Measurements from ENCODE around the gene PPTC7.
A peak's percentile ranks its signal among the peaks of the same experiment; 100 is the strongest.

Gene PPTC7

DNA sequence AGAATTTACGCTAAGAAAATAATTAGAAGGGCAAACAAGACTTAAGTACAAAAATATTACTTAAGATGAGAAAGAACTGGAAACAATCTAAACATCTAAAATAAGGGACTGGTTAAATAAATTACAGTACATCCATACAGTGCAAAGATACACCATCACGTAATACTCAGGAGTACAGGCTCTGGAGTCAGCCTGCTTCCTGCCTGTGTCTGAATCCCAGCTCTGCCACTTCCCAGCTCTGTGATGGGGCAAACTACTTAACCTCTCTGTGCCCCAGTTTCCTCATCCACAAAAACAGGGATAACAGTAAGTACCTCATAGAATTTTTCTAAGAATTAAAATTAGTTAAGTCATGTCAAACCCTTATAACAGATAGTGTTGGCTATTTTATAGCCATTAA, 36.0 kb downstream of the PPTC7 start:
- ATAC-seq: no peak
- TF ChIP-seq RARB (CRISPR knock-in tag; IDR thresholded peaks at IDR 0.05): no peak
- TF ChIP-seq ARNTL (CRISPR knock-in tag; IDR thresholded peaks at IDR 0.05; ENCODE audit: borderline replicate concordance, low read depth): no peak
- no peak for TF ChIP-seq CSRNP3 (CRISPR knock-in tag; IDR thresholded peaks at IDR 0.05)
- TF ChIP-seq ZNF565 (CRISPR knock-in tag; conservative IDR thresholded peaks at IDR 0.05; ENCODE audit: low read depth): no peak
- no peak for TF ChIP-seq POU6F1 (CRISPR knock-in tag; IDR thresholded peaks at IDR 0.05; ENCODE audit: borderline replicate concordance, low read depth)
- no peak for TF ChIP-seq OSR1 (CRISPR knock-in tag; IDR thresholded peaks at IDR 0.05)
- no peak for TF ChIP-seq SNAI2 (CRISPR knock-in tag; IDR thresholded peaks at IDR 0.05)

DNA sequence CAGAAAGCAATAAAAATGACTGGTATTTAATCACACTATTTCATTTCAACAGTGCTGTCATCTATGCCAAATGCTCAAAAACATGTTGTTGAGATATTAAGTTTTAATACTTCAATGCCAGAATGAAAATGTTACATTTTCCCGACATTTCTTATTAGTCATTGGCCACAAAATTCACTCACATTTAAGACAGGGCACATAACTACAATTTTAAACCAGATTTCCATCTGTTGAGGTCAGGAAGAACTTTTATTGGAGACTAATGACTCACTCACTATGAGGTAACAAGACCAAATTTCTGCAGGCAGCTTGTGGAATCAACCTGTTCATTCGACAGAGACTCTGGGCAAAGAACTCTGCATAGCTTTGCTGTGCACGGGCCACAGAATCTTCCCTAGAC, 36.8 kb downstream of the PPTC7 start:
- ATAC-seq: peak; percentile 80
- no peak for TF ChIP-seq ZFP30 (CRISPR knock-in tag; IDR thresholded peaks at IDR 0.05)
- TF ChIP-seq CSRNP3 (CRISPR knock-in tag; IDR thresholded peaks at IDR 0.05): no peak
- peak; percentile 86 for TF ChIP-seq PATZ1 (CRISPR knock-in tag; IDR thresholded peaks at IDR 0.05; ENCODE audit: borderline replicate concordance)
- TF ChIP-seq ZFP3 (CRISPR knock-in tag; IDR thresholded peaks at IDR 0.05): no peak
- TF ChIP-seq BACH2 (CRISPR knock-in tag; IDR thresholded peaks at IDR 0.05; ENCODE audit: borderline replicate concordance): no peak
- TF ChIP-seq ISL1 (CRISPR knock-in tag; IDR thresholded peaks at IDR 0.05): peak; percentile 86
- TF ChIP-seq ZNF70 (CRISPR knock-in tag; IDR thresholded peaks at IDR 0.05): no peak
- TF ChIP-seq CREB5 (CRISPR knock-in tag; IDR thresholded peaks at IDR 0.05; ENCODE audit: low read depth): peak; percentile 51; the same call in 1 of the 2 replicates
- no peak for TF ChIP-seq PPARA (CRISPR knock-in tag; IDR thresholded peaks at IDR 0.05; ENCODE audit: borderline replicate concordance)

DNA sequence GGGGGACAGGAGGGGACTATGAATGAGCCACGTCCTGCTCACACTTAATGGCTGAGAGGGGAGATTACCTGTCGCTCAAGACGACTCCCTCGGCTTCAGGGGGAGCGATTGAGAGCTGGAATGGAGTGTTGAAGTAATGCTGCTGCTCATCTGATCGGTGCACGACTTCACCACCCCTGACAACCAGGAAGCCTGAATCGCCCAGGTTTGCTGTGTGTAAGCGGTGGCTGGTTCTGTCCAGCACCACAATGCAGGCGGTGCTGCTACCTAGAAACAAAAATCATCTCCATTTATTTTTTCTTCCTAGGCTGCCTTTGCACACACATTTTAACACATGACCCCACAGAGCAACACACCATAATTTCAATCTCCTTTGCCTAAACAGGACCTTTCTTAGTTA, 37.3 kb downstream of the PPTC7 start:
- ATAC-seq: peak; percentile 47
- no peak for TF ChIP-seq ESRRG (CRISPR knock-in tag; IDR thresholded peaks at IDR 0.05)
- no peak for TF ChIP-seq SNAI2 (CRISPR knock-in tag; IDR thresholded peaks at IDR 0.05)
- TF ChIP-seq BACH2 (CRISPR knock-in tag; IDR thresholded peaks at IDR 0.05; ENCODE audit: borderline replicate concordance): no peak
- no peak for TF ChIP-seq GLIS3 (CRISPR knock-in tag; IDR thresholded peaks at IDR 0.05)
- no peak for TF ChIP-seq ZFP30 (CRISPR knock-in tag; IDR thresholded peaks at IDR 0.05)
- TF ChIP-seq POU6F1 (CRISPR knock-in tag; IDR thresholded peaks at IDR 0.05; ENCODE audit: borderline replicate concordance, low read depth): no peak
- TF ChIP-seq ZC3H10 (CRISPR knock-in tag; IDR thresholded peaks at IDR 0.05): no peak
- no peak for TF ChIP-seq ZNF70 (CRISPR knock-in tag; IDR thresholded peaks at IDR 0.05)
- no peak for TF ChIP-seq TOX (CRISPR knock-in tag; IDR thresholded peaks at IDR 0.05; ENCODE audit: borderline replicate concordance)
- TF ChIP-seq PATZ1 (CRISPR knock-in tag; IDR thresholded peaks at IDR 0.05; ENCODE audit: borderline replicate concordance): no peak
- no peak for TF ChIP-seq ZFP3 (CRISPR knock-in tag; IDR thresholded peaks at IDR 0.05)
- no peak for TF ChIP-seq ZNF565 (CRISPR knock-in tag; conservative IDR thresholded peaks at IDR 0.05; ENCODE audit: low read depth)

Data from SK-N-SH treated with all-trans-retinoic acid at 6 μM for 48 hours (cell line).